SIG-M5 (cell line): ENCODE results near the gene ASAP2.

Experiments used
- DNase-seq: peaks from one replicate; lab custom pipeline; 2025; lab: John Stamatoyannopoulos, UW

ASAP2 gene

DNA sequence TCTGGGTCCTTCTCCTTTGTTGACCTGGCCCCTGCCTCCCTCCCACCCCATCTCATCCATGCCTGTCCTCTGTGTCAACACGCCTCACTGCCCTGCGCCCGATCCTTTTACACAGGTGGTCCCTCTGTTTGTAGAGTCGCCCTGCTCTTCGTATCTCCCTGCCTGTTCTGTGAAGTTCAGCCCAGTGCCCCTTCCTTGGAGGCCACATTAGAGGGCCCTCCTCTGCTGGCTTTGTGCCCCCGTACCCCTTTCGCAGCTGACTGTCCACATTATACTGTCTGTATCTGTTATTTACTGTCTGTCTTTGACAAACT, 25.5 kb downstream of the ASAP2 start:
- no peak for DNase-seq

- no peak for DNase-seq
These were observed 26.3 kb downstream of the ASAP2 start for GRCh38 chr2:9232886-9233285.

DNA sequence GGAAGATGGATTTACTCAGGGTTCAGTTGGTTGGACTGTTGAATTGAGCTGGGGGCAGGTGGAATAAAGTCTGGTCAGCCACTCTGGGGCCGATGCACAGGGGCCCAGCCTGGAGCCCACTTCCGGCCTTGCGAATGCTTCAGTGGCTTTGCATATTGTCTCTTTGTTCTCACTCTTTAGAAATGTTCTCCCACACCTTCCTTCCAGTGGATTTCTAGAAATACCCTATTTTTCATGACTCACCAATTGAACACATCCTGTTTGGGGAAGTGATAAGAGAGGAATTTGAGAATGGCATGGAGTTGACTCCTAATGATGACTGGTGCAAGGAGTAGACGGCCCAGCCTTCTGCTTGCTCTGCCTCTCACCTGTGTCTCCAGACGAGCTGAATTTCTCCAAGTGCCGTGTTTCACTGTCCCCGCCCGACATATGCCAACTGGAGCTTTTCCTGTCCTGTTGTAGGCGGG, 28.1 kb downstream of the ASAP2 start:
- DNase-seq: no peak

GRCh38 chr2:9235147-9236044, 28.8 kb downstream of the ASAP2 start:
- DNase-seq: no peak

GRCh38 chr2:9236045-9236344, 29.4 kb downstream of the ASAP2 start:
- DNase-seq: no peak

DNA sequence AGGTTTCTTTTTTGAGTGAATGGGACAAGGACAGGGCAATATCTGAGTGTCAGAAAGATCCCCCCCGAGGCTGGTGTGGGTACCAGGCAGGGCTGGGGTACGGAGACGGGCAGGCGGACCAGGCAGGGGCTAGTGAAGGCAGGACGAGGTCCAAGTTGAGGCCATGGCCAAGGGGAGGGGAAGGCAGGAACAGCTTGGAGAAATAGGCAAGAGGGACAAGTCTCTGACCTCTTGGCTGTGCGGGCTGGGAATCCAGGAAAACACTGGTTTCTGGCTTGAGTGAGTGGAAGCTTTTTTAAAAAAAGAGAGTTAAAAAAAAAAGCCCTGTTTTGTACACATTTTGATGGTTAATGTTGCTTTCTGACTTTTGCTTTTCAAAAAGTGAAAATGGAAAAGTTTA, 30.3 kb downstream of the ASAP2 start:
- no peak for DNase-seq

GRCh38 chr2:9237831-9238230, 31.2 kb downstream of the ASAP2 start:
- no peak for DNase-seq

DNA sequence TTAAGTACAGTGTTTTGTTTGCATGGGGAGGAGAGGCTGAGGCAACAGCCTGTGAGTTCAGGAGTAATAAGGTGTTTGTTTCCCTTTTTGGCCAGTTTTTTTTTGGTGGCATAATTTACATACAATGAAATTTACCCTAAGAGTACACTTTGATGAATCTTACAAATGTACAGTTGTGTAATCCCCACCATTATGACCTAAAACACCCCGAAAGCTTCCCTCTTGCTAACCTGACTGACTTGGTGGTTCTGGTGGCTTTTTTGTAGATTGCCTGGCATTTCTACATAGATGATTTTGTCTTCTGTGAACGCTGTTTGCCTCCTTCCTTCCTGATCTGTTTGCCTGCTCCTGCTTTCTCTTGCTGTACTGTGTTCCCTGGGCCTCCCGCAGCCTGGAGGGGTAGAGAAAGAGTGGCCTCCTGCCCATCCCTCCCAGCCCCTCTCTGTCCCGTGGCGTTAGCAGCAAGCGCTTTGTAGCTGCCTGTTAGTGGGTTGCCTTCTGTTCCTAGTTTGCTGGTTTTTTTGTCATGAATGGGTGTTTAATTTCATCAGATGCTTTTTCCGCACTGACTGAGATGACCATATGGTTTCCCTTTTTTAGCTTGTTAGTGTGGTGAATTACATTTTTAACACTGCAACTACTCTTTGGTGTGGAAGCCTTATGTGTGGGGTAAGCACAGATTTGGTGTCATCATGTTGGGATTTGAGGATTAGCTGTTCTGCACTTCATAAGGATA, 32.1 kb downstream of the ASAP2 start:
- DNase-seq: no peak

DNA sequence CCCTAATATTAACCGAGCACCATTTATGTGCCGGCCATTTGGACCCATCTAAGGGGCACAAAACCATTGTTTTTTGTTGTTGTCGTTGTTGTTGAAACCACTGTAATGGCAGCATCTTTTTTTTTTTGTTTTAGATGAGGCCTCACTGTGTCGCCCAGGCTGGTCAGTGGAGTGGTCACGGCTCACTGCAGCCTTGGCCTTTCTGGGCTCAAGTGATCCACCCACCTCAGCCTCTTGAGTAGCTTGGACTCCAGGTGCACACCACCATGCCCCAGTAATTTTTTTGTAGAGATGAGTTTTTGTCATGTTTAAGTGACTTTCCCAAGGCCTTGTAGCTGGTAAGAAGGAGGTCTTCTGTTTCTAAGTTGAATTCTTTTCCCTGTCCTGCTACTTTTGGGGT, 33.0 kb downstream of the ASAP2 start:
- no peak for DNase-seq

DNA sequence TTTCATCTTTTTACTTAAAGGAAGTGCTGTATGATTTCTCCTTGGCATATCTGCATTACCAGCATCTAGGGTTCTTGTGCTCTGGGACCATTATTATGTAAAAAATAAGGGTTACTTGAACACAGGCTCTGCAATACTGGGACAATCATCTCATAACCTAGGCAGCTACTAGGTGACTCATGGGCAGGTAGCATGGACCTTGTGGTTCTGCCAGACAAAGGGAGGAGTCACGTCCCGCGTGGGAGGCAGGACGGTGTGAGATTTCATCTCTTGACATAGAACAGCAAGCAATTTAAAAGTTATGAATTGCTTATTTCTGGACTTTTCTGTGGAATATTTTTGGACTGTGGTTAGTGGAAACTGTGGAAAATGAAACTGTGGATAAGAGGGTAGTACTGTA, 34.1 kb downstream of the ASAP2 start:
- no peak for DNase-seq

DNA sequence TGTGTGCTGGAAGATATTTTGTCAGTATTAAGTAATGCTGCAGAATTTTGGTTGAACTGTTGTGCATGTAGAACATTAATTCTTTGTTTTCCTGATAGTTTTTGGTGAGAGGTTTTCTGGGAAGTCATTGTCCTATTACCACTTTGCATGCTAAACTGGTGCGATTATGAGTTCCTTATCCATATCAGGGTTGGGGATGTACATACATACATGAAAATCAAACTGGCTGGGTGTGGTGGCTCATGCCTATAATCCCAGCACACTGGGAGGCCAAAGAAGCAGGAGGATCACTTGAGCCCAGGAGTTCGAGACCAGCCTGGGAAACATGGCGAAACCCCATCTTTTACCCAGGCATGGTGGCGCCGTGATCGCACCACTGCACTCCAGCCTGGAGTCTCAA, 34.6 kb downstream of the ASAP2 start:
- DNase-seq: no peak

DNA sequence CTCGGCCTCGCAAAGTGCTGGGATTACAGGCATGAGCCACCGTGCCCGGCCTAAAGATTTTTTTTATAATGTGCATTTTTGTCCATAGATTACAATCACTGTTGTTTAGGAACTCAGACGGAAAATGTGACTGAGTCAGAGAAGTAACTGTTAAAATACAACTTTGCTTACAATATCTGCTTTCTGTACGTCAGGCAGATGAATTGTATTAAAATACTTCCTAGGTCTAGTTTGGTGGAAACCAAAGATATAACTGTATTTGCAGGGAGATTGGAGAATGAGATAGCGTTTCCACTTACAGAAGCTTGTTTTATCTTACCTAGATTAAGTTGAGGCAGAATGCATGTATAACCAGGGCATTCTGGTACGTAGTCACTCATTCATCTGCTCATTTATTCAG, 36.7 kb downstream of the ASAP2 start:
- no peak for DNase-seq

DNA sequence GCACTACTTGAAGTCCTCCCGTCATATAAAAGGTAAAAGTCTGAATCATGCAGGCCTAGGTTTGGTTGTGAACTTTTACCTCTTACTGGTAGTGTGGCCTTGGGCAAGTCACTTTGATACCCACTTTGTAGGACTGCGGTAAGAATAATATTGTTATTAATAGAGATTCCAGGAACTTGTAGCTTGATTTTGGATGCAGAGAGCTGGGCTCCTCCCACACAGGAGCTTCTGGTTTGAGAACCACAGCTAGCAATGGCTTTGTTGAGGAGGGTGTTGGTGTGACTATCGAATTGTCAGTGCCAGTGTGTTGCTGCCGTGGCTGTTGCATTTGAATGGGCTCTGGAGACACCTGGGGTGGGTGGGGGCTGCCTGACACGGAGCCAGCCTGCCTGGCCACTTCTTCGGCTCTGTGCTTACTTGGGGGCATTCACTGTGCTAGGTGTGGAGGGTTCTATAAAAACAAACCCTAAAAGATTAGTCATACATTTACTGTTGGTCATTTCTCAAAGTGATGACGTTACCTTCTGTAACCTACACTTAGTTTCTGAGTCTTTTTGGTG, 38.5 kb downstream of the ASAP2 start:
- no peak for DNase-seq

GRCh38 chr2:9247177-9247576, 40.6 kb downstream of the ASAP2 start:
- no peak for DNase-seq

DNA sequence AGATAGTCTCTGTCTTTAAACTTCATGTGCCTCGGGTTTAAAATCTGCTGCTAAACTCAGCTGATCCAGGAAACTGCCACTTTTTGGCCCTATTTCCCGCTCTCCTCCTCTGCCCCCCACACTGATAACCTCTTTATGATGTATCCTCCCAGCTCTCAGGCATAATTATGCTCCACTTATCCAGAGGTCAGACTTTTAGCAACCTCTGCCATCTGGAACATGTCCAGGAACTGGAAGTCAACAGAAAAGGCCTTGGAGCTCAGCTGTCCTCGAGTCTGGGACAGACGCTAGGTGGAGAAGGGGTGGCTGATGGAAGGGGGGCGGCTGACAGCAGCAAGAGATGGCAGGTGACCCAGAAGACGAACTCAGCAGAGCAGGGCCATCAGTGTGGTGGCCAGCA, 41.2 kb downstream of the ASAP2 start:
- DNase-seq: no peak

DNA sequence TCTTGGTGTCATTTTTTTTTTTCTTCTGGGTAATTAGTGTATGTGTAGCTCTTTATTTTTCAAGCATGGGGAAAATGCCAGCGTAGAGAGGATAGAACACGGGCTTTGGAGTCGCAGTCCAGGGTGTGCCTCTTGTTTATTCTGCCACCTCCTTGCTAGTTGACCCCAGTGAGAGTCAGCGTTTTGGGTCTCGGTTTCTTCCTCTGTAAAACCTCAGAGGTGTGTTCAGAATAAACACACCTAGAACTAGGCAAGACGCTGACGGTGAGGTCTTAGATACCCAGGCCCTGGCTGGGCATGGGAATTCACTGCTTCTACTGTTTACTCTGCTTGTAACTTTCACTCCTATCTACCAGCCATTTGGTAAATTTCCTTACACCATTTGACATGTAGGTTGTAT, 41.8 kb downstream of the ASAP2 start:
- DNase-seq: no peak

DNA sequence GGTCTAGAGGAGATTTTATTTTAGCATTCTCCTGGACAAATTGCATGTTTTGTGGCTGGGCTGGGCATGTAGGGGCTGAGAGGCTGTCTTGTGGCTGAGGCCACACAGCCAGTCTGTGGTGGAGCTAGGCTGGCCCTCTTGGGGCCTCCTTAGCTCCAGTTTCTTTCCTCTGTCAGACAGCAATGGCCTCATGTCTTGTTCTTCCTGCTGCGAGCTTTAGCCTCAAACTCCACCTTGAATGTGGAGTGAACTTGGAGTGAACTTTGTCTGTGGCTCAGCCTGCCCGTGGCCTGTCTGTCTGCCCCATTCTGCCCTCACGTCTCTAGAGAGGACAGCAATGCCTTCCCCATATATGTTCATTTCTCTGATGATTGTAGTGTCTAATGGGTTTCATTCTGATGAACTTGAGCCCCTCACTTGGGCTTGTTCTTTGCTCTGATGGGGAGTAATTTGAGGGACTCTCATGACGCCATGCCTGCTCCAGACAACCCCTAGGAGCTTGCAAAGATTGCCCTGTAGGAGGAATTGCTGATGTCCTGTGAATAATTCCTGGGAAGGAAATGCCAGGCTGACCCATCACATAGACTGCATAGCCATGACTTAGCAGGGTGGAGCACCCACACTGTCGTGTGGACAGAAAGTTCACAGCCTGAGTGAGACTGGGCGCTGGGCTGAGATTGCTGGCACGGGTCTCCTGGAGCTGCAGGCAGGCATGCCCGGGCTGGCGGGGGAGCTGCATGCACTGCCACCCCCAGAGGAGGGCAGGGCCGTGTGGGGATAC, 42.6 kb downstream of the ASAP2 start:
- DNase-seq: no peak

GRCh38 chr2:9250091-9250490, 43.5 kb downstream of the ASAP2 start:
- DNase-seq: no peak

- no peak for DNase-seq
These were observed 44.0 kb downstream of the ASAP2 start for GRCh38 chr2:9250498-9251153.

GRCh38 chr2:9251154-9252001, 44.8 kb downstream of the ASAP2 start:
- no peak for DNase-seq

DNA sequence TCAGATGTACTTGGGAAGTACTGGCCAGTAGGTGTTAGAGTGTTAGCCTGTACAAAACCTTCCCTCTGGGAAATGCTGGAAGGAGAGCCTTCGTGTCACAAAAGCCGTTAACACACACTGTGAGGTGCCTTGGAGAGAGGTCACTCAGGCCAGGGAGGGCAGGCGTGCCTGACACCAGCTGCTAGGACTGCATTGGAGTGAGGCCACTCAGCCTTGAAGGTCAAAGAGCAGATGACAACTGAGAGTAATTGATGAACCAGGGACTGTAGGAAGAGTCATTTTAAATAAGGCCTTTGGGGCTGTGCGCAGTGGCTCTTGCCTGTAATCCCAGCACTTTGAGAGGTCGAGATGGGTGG, 45.4 kb downstream of the ASAP2 start:
- DNase-seq: no peak
